GM12872 (cell line): ENCODE data around the gene RP9.

ENCODE experiments used
- TF ChIP-seq, protein P1 (sequence below): IDR thresholded peaks from 3 replicates; pipeline ENCODE4 v1.5.1; 2011; ENCODE audit warnings: low read depth, mild to moderate bottlenecking, low read length, moderate library complexity; ENCODE audit not compliant: insufficient read depth

RP9 gene

DNA sequence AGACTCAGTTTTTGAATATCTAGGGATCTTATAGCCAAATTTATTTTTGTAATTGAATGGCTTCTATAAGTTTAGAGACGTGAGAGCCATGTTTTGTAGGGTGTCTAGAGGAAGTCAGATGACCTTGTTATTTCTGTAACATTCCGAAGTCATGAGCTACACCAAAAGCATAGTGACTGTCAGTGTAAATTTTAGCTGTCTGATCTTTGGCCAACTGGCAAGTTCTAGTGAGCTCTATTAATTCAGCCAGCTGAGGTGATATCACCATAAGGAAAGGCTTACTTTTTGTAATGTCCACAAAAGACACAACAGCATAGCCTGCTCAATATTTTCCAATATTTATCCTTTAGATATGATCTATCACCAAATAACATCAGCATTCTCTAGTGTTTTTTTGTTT is 36.7 kb downstream of the RP9 start:
- TF ChIP-seq, protein P1, sequence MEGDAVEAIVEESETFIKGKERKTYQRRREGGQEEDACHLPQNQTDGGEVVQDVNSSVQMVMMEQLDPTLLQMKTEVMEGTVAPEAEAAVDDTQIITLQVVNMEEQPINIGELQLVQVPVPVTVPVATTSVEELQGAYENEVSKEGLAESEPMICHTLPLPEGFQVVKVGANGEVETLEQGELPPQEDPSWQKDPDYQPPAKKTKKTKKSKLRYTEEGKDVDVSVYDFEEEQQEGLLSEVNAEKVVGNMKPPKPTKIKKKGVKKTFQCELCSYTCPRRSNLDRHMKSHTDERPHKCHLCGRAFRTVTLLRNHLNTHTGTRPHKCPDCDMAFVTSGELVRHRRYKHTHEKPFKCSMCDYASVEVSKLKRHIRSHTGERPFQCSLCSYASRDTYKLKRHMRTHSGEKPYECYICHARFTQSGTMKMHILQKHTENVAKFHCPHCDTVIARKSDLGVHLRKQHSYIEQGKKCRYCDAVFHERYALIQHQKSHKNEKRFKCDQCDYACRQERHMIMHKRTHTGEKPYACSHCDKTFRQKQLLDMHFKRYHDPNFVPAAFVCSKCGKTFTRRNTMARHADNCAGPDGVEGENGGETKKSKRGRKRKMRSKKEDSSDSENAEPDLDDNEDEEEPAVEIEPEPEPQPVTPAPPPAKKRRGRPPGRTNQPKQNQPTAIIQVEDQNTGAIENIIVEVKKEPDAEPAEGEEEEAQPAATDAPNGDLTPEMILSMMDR: no peak

DNA sequence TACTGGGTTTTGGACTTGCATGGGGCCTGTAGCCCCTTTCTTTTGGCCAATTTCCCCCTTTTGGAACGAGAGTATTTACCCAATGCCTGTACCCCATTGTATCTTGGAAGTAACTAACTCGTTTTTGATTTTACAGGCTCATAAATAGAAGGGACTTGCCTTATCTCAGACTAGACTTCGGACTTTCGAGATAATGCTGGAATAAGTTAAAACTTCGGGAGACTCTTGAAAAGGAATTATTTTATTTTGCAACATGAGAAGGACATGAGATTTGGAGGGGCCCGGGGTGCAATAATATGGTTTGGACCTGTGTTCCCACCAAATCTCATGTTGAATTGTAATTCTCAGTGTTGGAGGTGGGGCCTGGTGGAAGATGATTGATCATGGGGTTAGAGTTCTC is 38.4 kb downstream of the RP9 start:
- TF ChIP-seq, protein P1: no peak

DNA sequence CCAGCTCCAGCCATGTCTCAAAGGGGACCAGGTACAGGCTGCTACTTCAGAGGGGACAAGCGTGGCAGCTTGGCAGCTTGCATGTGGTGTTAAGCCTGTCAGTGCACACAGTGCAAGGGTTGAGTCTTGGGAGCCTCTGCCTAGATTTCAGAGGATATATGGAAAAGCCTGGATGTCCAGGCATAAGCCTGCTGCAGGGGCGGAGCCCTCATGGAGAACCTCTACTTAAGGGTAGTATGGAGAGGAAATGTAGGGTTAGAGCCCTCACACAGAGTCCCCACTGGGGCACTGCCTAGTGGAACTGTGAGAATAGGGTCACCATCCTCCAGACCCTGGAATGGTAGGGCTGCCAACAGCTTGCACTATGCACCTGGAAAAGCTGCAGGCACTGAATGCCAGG is 38.9 kb downstream of the RP9 start:
- TF ChIP-seq, protein P1: no peak

DNA sequence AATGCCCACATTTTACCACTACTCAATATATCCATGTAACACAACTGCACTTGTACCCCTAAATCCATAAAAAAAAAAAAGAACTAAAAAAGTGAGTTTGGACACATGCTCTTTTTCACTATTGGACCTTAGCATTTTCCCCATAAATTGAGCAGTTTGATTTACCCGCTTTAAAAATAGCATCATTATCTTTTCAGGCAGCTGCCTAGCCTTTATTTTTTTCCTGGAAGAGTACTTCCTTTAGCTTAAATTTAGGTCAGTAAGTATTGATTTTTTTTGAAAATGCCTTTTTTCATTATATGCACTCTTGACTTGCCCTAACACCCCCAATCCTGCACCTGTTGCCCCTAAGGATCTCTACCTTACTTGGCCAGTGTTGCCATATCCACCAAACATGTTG is 41.3 kb downstream of the RP9 start:
- TF ChIP-seq, protein P1: no peak

DNA sequence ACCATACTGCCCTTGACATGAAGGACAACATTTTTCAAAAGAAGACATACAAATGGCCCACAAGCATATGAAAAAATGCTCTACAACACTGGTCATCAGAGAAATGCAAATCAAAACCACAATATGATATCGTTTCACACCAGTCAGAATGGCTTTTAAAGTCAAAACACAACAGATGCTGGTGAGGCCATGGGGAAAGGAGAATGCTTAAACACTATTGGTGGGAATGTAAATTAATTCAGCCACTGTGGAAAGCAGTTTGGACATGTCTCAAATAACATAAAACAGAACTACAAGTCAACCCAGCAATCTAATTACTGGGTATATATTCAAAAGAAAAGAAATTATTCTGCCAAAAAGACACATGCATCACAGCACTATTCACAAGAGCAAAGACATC is 42.4 kb downstream of the RP9 start:
- TF ChIP-seq, protein P1: no peak

DNA sequence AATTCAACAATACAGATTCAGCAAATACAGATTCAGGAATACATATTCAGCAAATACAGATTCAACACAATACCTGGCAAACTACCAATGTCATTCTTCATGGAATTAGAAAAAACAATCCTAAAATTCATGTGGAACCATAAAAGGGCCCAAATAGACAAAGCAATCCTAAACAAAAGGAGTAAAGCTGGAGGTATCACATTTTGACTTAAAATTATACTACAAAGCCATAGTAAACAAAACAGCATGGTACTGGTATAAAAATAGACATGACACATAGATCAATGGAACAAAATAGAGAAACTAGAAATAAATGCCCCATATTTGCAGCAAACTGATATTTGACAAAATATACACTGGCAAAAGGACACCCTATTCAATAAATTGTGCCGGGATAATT is 43.2 kb downstream of the RP9 start:
- TF ChIP-seq, protein P1: no peak

DNA sequence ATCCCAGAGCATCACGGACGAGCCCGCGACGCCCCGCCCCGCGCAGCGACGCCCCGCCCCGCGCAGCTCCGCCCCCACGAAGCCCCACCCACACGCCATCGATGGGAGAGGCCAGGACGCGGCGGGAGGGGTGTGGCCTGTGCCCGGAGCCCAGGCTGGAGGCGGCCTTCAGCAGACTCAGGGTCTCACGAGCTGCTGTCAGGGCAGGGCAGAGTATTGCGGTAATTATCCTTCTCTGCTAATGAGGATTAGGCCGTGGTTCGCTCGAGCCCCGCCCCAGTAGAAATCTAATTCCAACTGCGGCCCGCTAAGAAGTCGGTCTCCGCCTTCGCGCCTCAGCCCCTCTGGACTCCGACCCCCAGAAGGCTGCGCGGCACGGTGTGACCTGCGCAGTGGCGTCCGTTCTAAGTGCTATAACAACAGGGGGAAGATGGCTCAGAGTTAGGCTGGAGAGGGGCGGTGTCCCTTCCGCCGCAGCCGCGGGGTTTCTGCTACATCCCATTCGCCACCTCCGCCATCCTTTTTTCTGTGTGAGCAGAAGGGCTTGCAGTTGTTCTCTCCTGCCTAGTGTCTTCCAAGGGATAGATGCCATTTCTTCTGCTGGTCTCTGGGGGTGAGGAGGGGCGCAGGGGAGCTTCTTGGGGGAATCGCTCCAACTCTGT is 46.3 kb downstream of the RP9 start:
- TF ChIP-seq, protein P1: no peak
